GM04503 (cell line): ENCODE data around the gene SPAG6.

Experiments
- DNase-seq: peaks from one replicate; pipeline ENCODE4 v3.0.0-alpha.2; 2012; ENCODE audit warnings: low read depth

SPAG6 gene

GRCh38 chr10:22321924-22322640 lies 23.2 kb upstream of the SPAG6 start:
- DNase-seq: no peak

- no peak for DNase-seq
Measured at GRCh38 chr10:22322641-22323160, 22.6 kb upstream of the SPAG6 start.

- DNase-seq: no peak
Measured at GRCh38 chr10:22323538-22324305, 21.6 kb upstream of the SPAG6 start.

- no peak for DNase-seq
Measured at GRCh38 chr10:22324413-22324812, 20.9 kb upstream of the SPAG6 start.

GRCh38 chr10:22324893-22325271 lies 20.4 kb upstream of the SPAG6 start:
- DNase-seq: no peak

GRCh38 chr10:22325272-22326144 lies 19.8 kb upstream of the SPAG6 start:
- DNase-seq: no peak

GRCh38 chr10:22326145-22326702 lies 19.1 kb upstream of the SPAG6 start:
- DNase-seq: no peak

GRCh38 chr10:22329150-22329549 lies 16.1 kb upstream of the SPAG6 start:
- no peak for DNase-seq

- DNase-seq: no peak
Measured at GRCh38 chr10:22332116-22332692, 13.1 kb upstream of the SPAG6 start.

GRCh38 chr10:22333167-22333974 lies 11.9 kb upstream of the SPAG6 start:
- DNase-seq: no peak

GRCh38 chr10:22333975-22334282 lies 11.4 kb upstream of the SPAG6 start:
- DNase-seq: no peak

GRCh38 chr10:22334414-22335172 lies 10.7 kb upstream of the SPAG6 start:
- DNase-seq: no peak

GRCh38 chr10:22335173-22335933 lies 9.9 kb upstream of the SPAG6 start:
- no peak for DNase-seq

GRCh38 chr10:22338185-22338900 lies 7.0 kb upstream of the SPAG6 start:
- no peak for DNase-seq

- no peak for DNase-seq
Measured at GRCh38 chr10:22338931-22339330, 6.4 kb upstream of the SPAG6 start.

GRCh38 chr10:22339761-22340328 lies 5.5 kb upstream of the SPAG6 start:
- no peak for DNase-seq

GRCh38 chr10:22340329-22341189 lies 4.7 kb upstream of the SPAG6 start:
- no peak for DNase-seq
